Measurements from ENCODE around the gene NTM. TPM values are rescaled to one million over a fixed set of nuclear protein-coding genes. Genes with fewer than 3 reads are reported as not detected.

The NTM gene
- total and polyA plus RNA-seq, 2 of the 8 experiments (the other 6 are each of a cell fraction or from before 2014, with no cell fraction given): 13.4 to 20.0 TPM

GRCh38 chr11:131611322-131611721, 240.9 kb downstream of the NTM start:
- Histone ChIP-seq H2AK5ac (ENCODE audit: low read depth, low read length) (no peak overlapping the region), H2BK20ac (ENCODE audit: low read length) (no peak overlapping the region), H4K91ac (replicated peaks; ENCODE audit: insufficient read length, low read length) (no peak overlapping the region), H3K79me2 (ENCODE audit: control insufficient read depth in 1 of 2, insufficient read depth in 2 of 2, low read length in 2 of 2) (no peaks in the 10 kb centered on the region), H3K4me1 (replicated peaks in 1 of 4; ENCODE audit: control insufficient read depth in 3 of 4, insufficient read depth in 4 of 4, low read length in 3 of 4) (peaks cover 2 to 13% (median 6%) of the 10 kb centered on the region in 4 experiments; a peak in 4 of 7 replicates), H4K8ac (ENCODE audit: extremely low read depth, insufficient read depth, low read length) (no peak overlapping the region), H3K23me2 (ENCODE audit: low read depth, low read length) (no peaks in the 10 kb centered on the region), H2BK15ac (ENCODE audit: low read length) (no peak overlapping the region), H3K18ac (ENCODE audit: extremely low read depth, low read length) (no peak overlapping the region), H3K4me3 (ENCODE audit: extremely low read depth in 1 of 4, insufficient read depth in 2 of 4, low read depth in 3 of 4, low read length in 4 of 4) (no peak overlapping the region), H3K56ac (replicated peaks; ENCODE audit: insufficient read length, low read depth, low read length) (no peak overlapping the region), H2BK12ac (ENCODE audit: low read depth, low read length) (no peak overlapping the region), H3K14ac (ENCODE audit: insufficient read length) (no peak overlapping the region), H3K4me2 (ENCODE audit: insufficient read depth in 1 of 2, low read depth in 2 of 2, low read length in 2 of 2) (no peak overlapping the region), H3K27ac (ENCODE audit: low read depth, low read length) (no peak overlapping the region), H4K5ac (ENCODE audit: insufficient read length, low read depth, low read length) (no peak overlapping the region), H2BK5ac (ENCODE audit: low read depth, low read length) (no peak overlapping the region), H3K9ac (replicated peaks in 1 of 4; ENCODE audit: extremely low read depth in 1 of 4, low read depth in 3 of 4, low read length in 3 of 4) (no peak overlapping the region), H3K79me1 (ENCODE audit: low read depth, low read length) (no peaks in the 10 kb centered on the region), H2BK120ac (replicated peaks; ENCODE audit: low read depth, low read length) (no peak overlapping the region), H3K9me3 (ENCODE audit: insufficient read depth in 2 of 2, low read depth in 1 of 2, low read length in 1 of 2) (no peaks in the 10 kb centered on the region), H2AFZ (ENCODE audit: low read length) (no peak overlapping the region), H3K36me3 (ENCODE audit: control insufficient read depth in 2 of 4, insufficient read depth in 4 of 4, low read length in 3 of 4) (no peaks in the 10 kb centered on the region), H3K4ac (replicated peaks; ENCODE audit: insufficient read length, low read depth, low read length) (no peak overlapping the region), H3K27me3 (replicated peaks in 1 of 4; ENCODE audit: control insufficient read depth in 3 of 4, extremely low read depth in 1 of 4, insufficient read depth in 3 of 4, low read length in 3 of 4) (peaks cover 0 to 4% (median 3%) of the 10 kb centered on the region in 4 experiments; a peak in 3 of 7 replicates), H4K20me1 (replicated peaks in 1 of 2; ENCODE audit: control insufficient read depth in 1 of 2, insufficient read depth in 2 of 2, low read length in 2 of 2) (no peaks in the 10 kb centered on the region), H3K23ac (ENCODE audit: insufficient read length) (no peak overlapping the region)
- DNase-seq (ENCODE audit: low read depth in 1 of 2, low spot score in 2 of 2) (no peak), FAIRE-seq (no peak)
- ChIA-PET POLR2A (ENCODE audit: partially characterized antibody) (interaction anchor here (1.0 kb wide), 1 partner anchor 14 kb away, joined by 3 read pairs; no protein-coding TSS in a partner anchor), CTCF (ENCODE audit: partially characterized antibody) (interaction anchor here (0.5 to 16.7 kb wide), 14 partner anchors 8 to 140 kb away, joined by 3 to 150 read pairs (median 4); no protein-coding TSS in a partner anchor)
- TF ChIP-seq EGR1 (IDR thresholded peaks at IDR 0.05; ENCODE audit: borderline replicate concordance, low read depth, low read length): no peak
- WGBS, 2 experiments (ENCODE audit: extremely low coverage in 1 of 2, insufficient coverage in 1 of 2, insufficient read length in 1 of 2, insufficient replicate concordance in 2 of 2, low coverage in 1 of 2, low lambda C conversion rate in 2 of 2, missing lambda C conversion rate in 1 of 2): 91% methylated on average over 6 of the region's 6 CpGs; no CpG with 5 or more reads in 1 of the 2 experiments
